ENCODE data around the gene LMNB1. TPM values are rescaled to one million over a fixed set of nuclear protein-coding genes. Genes with fewer than 3 reads are reported as not detected.

Gene LMNB1
- polyA plus RNA-seq, 12 donors, result 33.8 to 77.4 (median 47.5) TPM; not detected in 1

GRCh38 chr5:126883564-126884245, 106.8 kb downstream of the LMNB1 start:
- no peak for DNase-seq

GRCh38 chr5:126884269-126884819, 107.4 kb downstream of the LMNB1 start:
- no peak for DNase-seq

Other genes with a start within 250 kb of the LMNB1 start
- gene ALDH7A1, start 181.9 kb upstream of the LMNB1 start, polyA plus RNA-seq (ENCODE audit: insufficient read length in 12 of 12), result 100 to 1,000 TPM in 1 of 12 donors, 10 to 100 TPM in 10, not detected in 1; 41.1 to 107 (median 59.9) TPM
- gene PHAX, start 176.2 kb upstream of the LMNB1 start, polyA plus RNA-seq (ENCODE audit: insufficient read length in 12 of 12), result 10 to 100 TPM in 11 of 12 donors, not detected in 1; 41.8 to 58.1 (median 49.8) TPM

Data from muscle of arm (tissue), 12 donors.